Left cardiac atrium (tissue), 4 donors: ENCODE data around the gene RIMBP2. TPM values are rescaled to one million over a fixed set of nuclear protein-coding genes. Genes with fewer than 3 reads are reported as not detected.
"Not testable (repeated sequence)": the region's sequence is repeated elsewhere in the genome, so short reads cannot be mapped to it uniquely, and the experiment has no call there.

Experiments
- ATAC-seq, 2 donors: fragments of 200-7000 bp; cut with Tn5 transposase; one replicate each; pipeline ENCODE4 v1.9.1; 2020; ENCODE audit warnings: mild to moderate bottlenecking in 2 of 2, moderate library complexity in 2 of 2
- DNase-seq: peaks from one replicate; pipeline ENCODE4 v3.0.0-alpha.2; 2020
- intact Hi-C, 2 donors: fragments of 100-400 bp; cut with DNase I; formaldehyde crosslinking; loops; one replicate each; pipeline versions ENCODE4 v1.14.1 to v1.15.1; 2022 to 2023
- total RNA-seq, 2 donors: library from RNA; stranded (reverse); fragmentation: NEBNext Ultra II Directional; extraction: Animal tissue kit (Norgen Biotek cat#: 25700); gene quantifications; one replicate each; pipeline ENCODE4 v1.2.1, GENCODE V29; 2021
- donor health status: DM: no; HTN: yes; CAD: no.
- donor health status: DM: no; HTN: yes; CAD: no; lungs with severe emphysema.
- donor health status: DM: yes; HTN: yes; CAD: no.
- donor health status: Dilated cardiomyopathy.

RIMBP2 gene
- total RNA-seq, 2 donors from 2014 or later = 0.31 to 0.44 TPM

DNA sequence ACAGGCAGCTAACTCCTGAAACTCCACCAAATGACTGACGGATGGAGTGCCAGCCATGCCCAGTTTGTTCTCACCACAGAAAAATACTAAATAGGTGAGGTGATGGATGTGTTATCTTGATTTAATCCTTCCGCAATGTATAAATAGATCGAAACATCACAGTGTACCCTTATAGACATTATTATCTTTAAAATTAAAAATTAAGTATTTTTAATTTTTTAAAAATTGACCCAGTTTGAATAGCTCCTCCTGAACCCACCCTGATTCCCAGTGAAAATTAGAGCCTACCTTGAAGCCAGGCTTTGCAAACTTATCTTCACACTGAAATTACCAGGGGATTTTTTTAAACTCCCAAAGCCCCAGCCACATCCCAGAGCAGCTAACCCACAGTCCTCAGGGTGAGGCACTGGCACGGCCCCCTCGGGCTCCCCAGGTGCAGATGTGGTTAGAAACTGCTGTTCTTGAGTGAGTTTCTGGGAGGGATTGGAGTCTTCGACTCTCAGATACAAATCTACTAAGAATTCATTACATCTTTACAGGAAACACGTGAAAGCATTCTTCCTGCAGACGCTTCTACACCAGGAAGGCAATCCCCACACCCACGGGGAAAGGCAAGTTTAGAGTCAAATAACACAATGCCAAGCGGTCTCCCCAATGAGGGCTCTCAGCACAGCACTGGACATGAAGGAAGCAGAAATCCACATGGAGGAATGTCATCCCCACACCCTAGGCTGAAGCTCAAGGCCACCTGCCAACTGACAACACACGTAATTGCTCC lies 126.4 kb downstream of the RIMBP2 start:
- ATAC-seq (no peak), DNase-seq (no peak)
- intact Hi-C loops = no loop called here

GRCh38 chr12:130588696-130589539 lies 127.2 kb downstream of the RIMBP2 start:
- intact Hi-C loops = no loop called here
- DNase-seq (no peak), ATAC-seq (no peak)

DNA sequence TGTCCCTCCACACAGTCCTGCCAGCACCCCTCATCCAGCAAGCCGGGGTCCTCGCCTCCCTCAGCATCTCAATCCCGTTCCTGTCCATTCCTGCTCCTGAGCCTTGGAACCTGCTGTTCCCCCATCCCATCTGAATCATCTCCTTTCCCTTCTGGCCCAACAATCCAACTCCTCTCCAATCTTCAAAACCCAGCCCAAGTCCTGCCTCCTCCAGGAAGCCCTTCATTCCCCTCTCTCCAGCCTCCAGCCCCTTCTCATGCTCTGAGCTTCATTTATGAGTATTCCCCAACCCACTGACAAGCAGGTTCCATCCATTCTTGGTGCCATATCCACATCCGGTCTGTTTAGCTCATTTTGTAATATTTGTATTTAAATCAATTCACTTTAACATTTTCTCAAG lies 128.1 kb downstream of the RIMBP2 start:
- ATAC-seq = no peak

DNA sequence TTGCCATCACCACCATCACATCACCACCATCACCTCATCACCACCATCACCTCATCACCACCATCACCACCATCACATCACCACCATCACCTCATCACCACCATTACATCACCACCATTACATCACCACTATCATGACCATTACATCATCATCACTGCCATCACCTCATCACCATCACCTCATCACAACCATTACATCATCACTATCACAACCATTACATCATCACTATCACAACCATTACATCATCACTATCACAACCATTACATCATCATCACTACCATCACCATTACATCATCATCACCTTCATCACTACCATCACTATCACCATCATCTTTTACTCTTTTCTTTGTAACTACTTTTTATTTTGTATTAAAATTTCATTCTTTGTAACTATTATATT lies 131.6 kb downstream of the RIMBP2 start:
- ATAC-seq, DNase-seq, intact Hi-C loops: not testable (repeated sequence)

More for the DNA sequence above, 128.1 kb downstream of the RIMBP2 start:
- no peak for DNase-seq
- intact Hi-C loops = no loop called here

- intact Hi-C loops = no loop called here
- ATAC-seq (no peak), DNase-seq (no peak)
Observed at GRCh38 chr12:130583800-130584199, 132.3 kb downstream of the RIMBP2 start.

GRCh38 chr12:130583317-130583716 lies 132.8 kb downstream of the RIMBP2 start:
- no peak for ATAC-seq
- DNase-seq = no peak
- intact Hi-C loops = no loop called here

GRCh38 chr12:130582286-130582685 lies 133.8 kb downstream of the RIMBP2 start:
- ATAC-seq = no peak
- intact Hi-C loops = no loop called here
- no peak for DNase-seq

DNA sequence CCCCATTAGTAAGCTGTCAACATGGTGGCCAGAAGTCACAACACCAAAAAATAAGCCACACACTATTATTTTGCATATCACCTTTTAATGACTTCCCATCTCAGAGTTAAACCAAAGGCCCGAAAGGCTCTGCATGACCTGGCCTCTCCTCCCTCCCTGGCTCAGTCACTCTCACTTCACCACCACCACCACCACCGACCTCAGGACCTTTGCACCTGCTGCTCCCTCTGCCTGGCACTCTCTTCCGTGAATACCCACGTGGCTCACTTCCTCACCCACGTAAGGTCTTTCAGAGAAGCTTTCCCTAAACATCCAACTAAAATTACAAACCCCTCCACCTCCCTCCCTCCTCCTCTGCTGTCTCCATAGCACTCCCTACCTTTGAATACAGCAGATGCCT lies 134.3 kb downstream of the RIMBP2 start:
- intact Hi-C loops = no loop called here
- DNase-seq = no peak
- no peak for ATAC-seq

DNA sequence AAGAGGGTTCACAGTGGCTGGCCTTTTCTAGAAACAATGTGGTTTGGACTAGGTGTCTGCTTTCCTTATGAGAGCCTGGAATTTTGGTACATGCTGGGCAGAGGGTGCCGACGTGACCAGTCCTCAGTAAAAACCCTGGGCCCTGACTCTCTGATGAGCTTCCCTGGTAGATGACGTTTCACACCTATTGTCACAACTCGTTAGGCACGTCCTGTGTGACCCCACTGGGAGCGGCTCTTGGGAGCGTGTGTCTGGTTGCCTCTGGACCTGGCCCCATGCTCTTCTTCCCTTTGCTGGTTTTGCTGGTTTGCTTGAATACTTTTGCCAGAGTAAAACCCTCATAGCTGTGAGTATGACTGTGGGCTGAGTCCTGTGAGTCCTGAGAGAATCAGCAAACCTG lies 136.9 kb downstream of the RIMBP2 start:
- intact Hi-C loops = no loop called here

GRCh38 chr12:130577351-130577750 lies 138.7 kb downstream of the RIMBP2 start:
- ATAC-seq (no peak), DNase-seq (no peak)
- intact Hi-C loops = no loop called here

More for the DNA sequence above, 136.9 kb downstream of the RIMBP2 start:
- DNase-seq (no peak), ATAC-seq (no peak)

GRCh38 chr12:130576371-130576816 lies 139.7 kb downstream of the RIMBP2 start:
- no peak for DNase-seq

GRCh38 chr12:130574402-130574801 lies 141.7 kb downstream of the RIMBP2 start:
- intact Hi-C loops = no loop called here

More at GRCh38 chr12:130576371-130576816, 139.7 kb downstream of the RIMBP2 start:
- ATAC-seq = no peak
- intact Hi-C loops = no loop called here

DNA sequence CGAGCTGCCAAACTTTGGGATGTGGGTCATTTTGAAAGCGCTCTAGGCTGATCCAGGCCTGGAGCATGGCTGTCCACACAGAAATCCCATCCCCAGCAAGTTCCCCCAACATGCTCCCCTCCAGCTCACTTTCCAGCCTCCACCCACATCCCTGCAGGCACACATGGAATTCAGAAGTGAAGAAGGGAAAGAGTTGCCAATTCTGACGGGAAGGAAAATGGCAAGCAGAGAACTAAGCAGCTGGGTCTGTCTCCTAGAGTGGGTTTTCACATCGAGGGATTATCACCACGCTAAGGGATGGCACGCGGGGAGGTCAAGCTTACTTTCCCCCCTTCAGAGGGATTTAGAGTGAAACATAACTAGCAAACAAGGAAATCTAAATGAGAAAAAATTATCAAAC lies 142.3 kb downstream of the RIMBP2 start:
- intact Hi-C loops = no loop called here
- ATAC-seq (no peak), DNase-seq (no peak)

More at GRCh38 chr12:130574402-130574801, 141.7 kb downstream of the RIMBP2 start:
- DNase-seq (no peak), ATAC-seq (no peak)

GRCh38 chr12:130573235-130573634 lies 142.9 kb downstream of the RIMBP2 start:
- intact Hi-C loops = no loop called here
- ATAC-seq (no peak), DNase-seq (no peak)

DNA sequence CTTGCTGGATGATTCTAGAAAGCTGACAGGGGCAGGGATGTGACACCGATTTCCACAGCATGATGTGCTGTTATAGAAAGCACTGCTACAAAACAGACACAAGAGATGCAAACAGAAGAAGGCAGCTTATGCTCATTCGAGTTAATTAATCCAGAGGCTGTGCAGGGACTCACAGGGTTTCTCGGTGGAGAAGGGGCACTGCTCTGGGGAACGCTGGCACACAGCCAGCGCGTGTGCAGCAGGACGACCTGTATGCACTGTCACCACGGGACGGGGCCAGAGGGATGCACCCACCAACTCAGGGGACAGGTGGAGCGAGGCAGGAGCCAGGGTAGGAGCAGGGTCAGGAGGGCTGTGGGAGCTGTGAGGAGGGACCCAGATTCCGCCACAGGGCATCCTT lies 143.5 kb downstream of the RIMBP2 start:
- intact Hi-C loops = no loop called here
- ATAC-seq (no peak), DNase-seq (no peak)

DNA sequence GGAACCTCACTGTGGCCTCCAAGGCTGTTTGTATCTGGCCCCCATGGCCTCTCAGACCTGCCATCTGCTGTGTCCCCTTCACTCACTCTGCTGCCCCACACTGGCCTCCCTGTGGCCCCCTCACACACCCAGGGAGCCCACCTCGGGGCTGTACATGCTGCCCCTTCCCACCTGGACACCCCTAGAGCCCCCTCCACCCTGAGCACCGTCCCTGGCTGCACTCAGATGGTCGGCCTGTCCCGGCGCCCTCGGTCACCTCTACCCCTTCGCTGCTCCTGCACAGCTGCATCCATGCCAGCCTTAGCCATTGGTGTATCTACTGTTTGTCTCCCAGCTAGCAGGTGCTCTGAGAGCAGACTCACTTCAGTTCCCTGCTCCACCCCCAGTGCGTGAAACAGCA lies 144.4 kb downstream of the RIMBP2 start:
- DNase-seq (no peak), ATAC-seq (no peak)
- intact Hi-C loops = no loop called here

DNA sequence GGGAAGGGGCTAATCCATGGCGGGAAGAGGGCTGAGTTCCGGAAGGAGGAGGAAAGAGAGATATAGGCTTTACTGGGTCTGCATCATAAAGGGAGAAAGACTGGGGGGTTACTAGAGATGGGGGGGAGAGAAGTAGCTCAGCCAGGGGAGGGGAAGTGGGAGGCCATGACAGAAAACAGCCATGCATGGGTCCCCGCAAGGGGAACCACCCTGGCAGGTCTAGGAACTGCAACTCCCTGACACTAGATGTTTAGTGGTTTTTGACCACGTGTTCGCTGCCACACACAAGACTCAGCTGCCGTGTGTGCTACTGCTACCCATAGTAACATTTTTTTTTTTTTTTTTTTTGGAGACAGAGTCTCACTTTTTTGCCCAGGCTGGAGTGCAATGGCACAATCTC lies 145.0 kb downstream of the RIMBP2 start:
- DNase-seq (no peak), ATAC-seq (no peak)
- intact Hi-C loops = no loop called here

DNA sequence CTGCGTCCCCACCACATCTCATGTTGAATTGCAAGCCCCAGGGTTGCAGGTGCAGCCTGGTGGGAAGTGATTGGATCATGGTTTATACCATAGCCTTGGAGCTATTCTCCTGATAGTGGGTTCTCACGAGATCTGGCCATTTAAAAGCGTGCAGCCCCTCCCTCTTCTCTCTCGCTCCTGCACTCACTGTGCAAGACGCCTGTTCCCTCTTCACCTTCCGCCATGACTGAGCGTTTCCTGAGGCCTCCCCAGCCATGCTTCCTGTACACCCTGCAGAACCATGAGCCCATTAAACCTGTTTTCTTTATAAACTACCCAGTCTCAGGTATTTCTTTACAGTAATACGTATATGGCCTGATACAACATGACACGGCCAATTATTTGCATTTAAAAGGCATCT lies 146.6 kb downstream of the RIMBP2 start:
- intact Hi-C loops = no loop called here
- ATAC-seq = no peak
- DNase-seq = no peak

GRCh38 chr12:130568501-130568900 lies 147.6 kb downstream of the RIMBP2 start:
- ATAC-seq (no peak), DNase-seq (no peak)
- intact Hi-C loops = no loop called here

- intact Hi-C loops = no loop called here
- ATAC-seq = no peak
- no peak for DNase-seq
Observed at GRCh38 chr12:130568041-130568440, 148.1 kb downstream of the RIMBP2 start.
